ENCODE results near the gene OSBPL3.

DNA sequence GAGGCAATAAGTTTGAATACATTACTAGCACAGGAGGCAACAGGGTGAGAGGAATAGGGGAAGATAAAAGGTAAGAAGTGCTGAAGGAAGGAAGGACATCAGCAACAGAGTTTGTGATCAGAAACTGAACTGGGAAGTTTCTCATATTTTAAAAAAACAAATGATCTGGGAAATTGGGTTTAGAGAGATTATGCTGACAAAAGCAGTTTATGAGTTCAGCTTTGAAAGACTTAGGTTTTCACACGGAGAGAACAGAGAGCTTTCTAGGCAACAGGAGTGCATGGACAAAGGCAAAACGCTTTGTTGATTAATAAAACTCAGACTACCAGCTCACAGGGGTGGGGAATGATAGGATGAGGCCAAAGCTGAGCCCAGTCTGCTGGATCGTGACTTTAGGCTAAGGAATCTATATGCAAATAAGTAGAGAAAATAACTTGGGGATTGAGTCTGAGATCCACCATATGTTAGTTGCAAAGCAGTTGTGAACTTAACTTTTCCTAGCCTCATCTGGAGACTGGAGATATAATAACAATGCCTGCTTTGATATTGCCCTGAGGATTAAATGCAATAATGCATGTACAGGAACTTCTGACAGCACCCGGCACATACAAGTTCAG is 4.2 kb downstream of the OSBPL3 start:
- TF ChIP-seq CTCF (conservative IDR thresholded peaks at IDR 0.05; ENCODE audit: low read depth, low read length) (no peak), EZH2phosphoT487 (IDR thresholded peaks at IDR 0.05; ENCODE audit: borderline replicate concordance, low read length) (no peak)
